ENCODE data around the gene GALNTL6. TPM values are rescaled to one million over a fixed set of nuclear protein-coding genes. Genes with fewer than 3 reads are reported as not detected.

Gene GALNTL6
- total RNA-seq, 1 donor from 2014 or later = 0.10 TPM

- Mint-ChIP-seq H3K4me1 (ENCODE audit: unreplicated experiment) (no peaks in the 10 kb centered on the region), H3K36me3 (ENCODE audit: low read depth, unreplicated experiment) (no peaks in the 10 kb centered on the region), H3K27ac (ENCODE audit: unreplicated experiment) (no peak overlapping the region), H3K4me3 (ENCODE audit: unreplicated experiment) (no peak overlapping the region), H3K27me3 (ENCODE audit: unreplicated experiment) (peaks cover 6% of the 10 kb centered on the region), H3K9me3 (ENCODE audit: unreplicated experiment) (no peaks in the 10 kb centered on the region)
- no peak for TF ChIP-seq CTCF (IDR thresholded peaks at IDR 0.05; ENCODE audit: unreplicated experiment)
- no peak for DNase-seq (ENCODE audit: low spot score)
These were observed 1106.1 kb downstream of the GALNTL6 start for GRCh38 chr4:172919269-172919668.

- Mint-ChIP-seq H3K27ac (ENCODE audit: unreplicated experiment) (no peak overlapping the region), H3K4me1 (ENCODE audit: unreplicated experiment) (no peaks in the 10 kb centered on the region), H3K4me3 (ENCODE audit: unreplicated experiment) (no peak overlapping the region), H3K36me3 (ENCODE audit: low read depth, unreplicated experiment) (no peaks in the 10 kb centered on the region), H3K9me3 (ENCODE audit: unreplicated experiment) (no peaks in the 10 kb centered on the region), H3K27me3 (ENCODE audit: unreplicated experiment) (peaks cover 3% of the 10 kb centered on the region)
- TF ChIP-seq CTCF (IDR thresholded peaks at IDR 0.05; ENCODE audit: unreplicated experiment) = no peak
- no peak for DNase-seq (ENCODE audit: low spot score)
These were observed 1114.1 kb downstream of the GALNTL6 start for GRCh38 chr4:172927096-172927814.

- Mint-ChIP-seq H3K36me3 (ENCODE audit: low read depth, unreplicated experiment) (no peaks in the 10 kb centered on the region), H3K9me3 (ENCODE audit: unreplicated experiment) (no peaks in the 10 kb centered on the region), H3K27ac (ENCODE audit: unreplicated experiment) (no peak overlapping the region), H3K4me1 (ENCODE audit: unreplicated experiment) (no peaks in the 10 kb centered on the region), H3K4me3 (ENCODE audit: unreplicated experiment) (no peak overlapping the region), H3K27me3 (ENCODE audit: unreplicated experiment) (no peaks in the 10 kb centered on the region)
- no peak for TF ChIP-seq CTCF (IDR thresholded peaks at IDR 0.05; ENCODE audit: unreplicated experiment)
- DNase-seq (ENCODE audit: low spot score) = no peak
These were observed 1115.1 kb downstream of the GALNTL6 start for GRCh38 chr4:172928347-172928746.

- no peak for TF ChIP-seq CTCF (IDR thresholded peaks at IDR 0.05; ENCODE audit: unreplicated experiment)
- Mint-ChIP-seq H3K27me3 (ENCODE audit: unreplicated experiment) (no peaks in the 10 kb centered on the region), H3K4me3 (ENCODE audit: unreplicated experiment) (no peak overlapping the region), H3K4me1 (ENCODE audit: unreplicated experiment) (peaks cover 14% of the 10 kb centered on the region), H3K27ac (ENCODE audit: unreplicated experiment) (no peak overlapping the region), H3K9me3 (ENCODE audit: unreplicated experiment) (no peaks in the 10 kb centered on the region), H3K36me3 (ENCODE audit: low read depth, unreplicated experiment) (no peaks in the 10 kb centered on the region)
- DNase-seq (ENCODE audit: low spot score) = no peak
These were observed 1125.0 kb downstream of the GALNTL6 start for GRCh38 chr4:172938072-172938829.

GRCh38 chr4:172938870-172939269, 1125.7 kb downstream of the GALNTL6 start:
- Mint-ChIP-seq H3K27me3 (ENCODE audit: unreplicated experiment) (no peaks in the 10 kb centered on the region), H3K4me1 (ENCODE audit: unreplicated experiment) (peaks cover 14% of the 10 kb centered on the region), H3K4me3 (ENCODE audit: unreplicated experiment) (no peak overlapping the region), H3K9me3 (ENCODE audit: unreplicated experiment) (no peaks in the 10 kb centered on the region), H3K36me3 (ENCODE audit: low read depth, unreplicated experiment) (no peaks in the 10 kb centered on the region), H3K27ac (ENCODE audit: unreplicated experiment) (no peak overlapping the region)
- TF ChIP-seq CTCF (IDR thresholded peaks at IDR 0.05; ENCODE audit: unreplicated experiment) = no peak
- DNase-seq (ENCODE audit: low spot score) = no peak
